Measurements from ENCODE around the gene TESMIN. TPM values are rescaled to one million over a fixed set of nuclear protein-coding genes. Genes with fewer than 3 reads are reported as not detected.

TESMIN gene
- total RNA-seq = 10 to 100 TPM in 1 of 4 donors, 1 to 10 TPM in 2, not detected in 1; 1.2 to 57.4 (median 1.6) TPM

- Histone ChIP-seq H3K27ac (peak within 1 kb of the TSS in 1 of 2 donors; percentile 37), H3K4me3 (peak within 1 kb of the TSS; percentile 7 to 42)
Measured at GRCh38 chr11:68751331-68751856, at the start of gene TESMIN. TSS of gene TESMIN (minus strand) at chr11:68751520. CDS start at chr11:68750660, 860 bp downstream.

GRCh38 chr11:68798221-68798813 lies 47.0 kb upstream of the TESMIN start:
- intact Hi-C loops (cut with DNase I; ENCODE audit: low total_unique reads) = no loop called here
- DNase-seq = no peak
- no peaks in the 10 kb centered on the region for H3K9me3 ChIP-seq
- peak in 3 of 4 experiments; percentile 25 to 40 (median 26) for TF ChIP-seq CTCF (IDR thresholded peaks at IDR 0.05)
- TF ChIP-seq POLR2A (IDR thresholded peaks at IDR 0.05) = no peak
- no peak overlapping the region for H3K27ac ChIP-seq
- H3K27me3 ChIP-seq = no peaks in the 10 kb centered on the region
- no peaks in the 10 kb centered on the region for H3K4me1 ChIP-seq
- H3K4me3 ChIP-seq = no peak overlapping the region
- H3K36me3 ChIP-seq = no peaks in the 10 kb centered on the region

More at GRCh38 chr11:68751331-68751856, at the start of gene TESMIN:
- DNase-seq = peak; percentile 77 to 78
- Histone ChIP-seq H3K4me1 (no peaks in the 10 kb centered on the region), H3K36me3 (no peaks in the 10 kb centered on the region), H3K9me3 (no peaks in the 10 kb centered on the region), H3K27me3 (no peaks in the 10 kb centered on the region)
- intact Hi-C loops (cut with DNase I; ENCODE audit: low total_unique reads) = no loop called here
- no peak for TF ChIP-seq CTCF (IDR thresholded peaks at IDR 0.05)
- TF ChIP-seq POLR2A (IDR thresholded peaks at IDR 0.05) = no peak

GRCh38 chr11:68796801-68797200 lies 45.5 kb upstream of the TESMIN start:
- Histone ChIP-seq H3K27me3 (no peaks in the 10 kb centered on the region), H3K36me3 (no peaks in the 10 kb centered on the region), H3K4me3 (no peak overlapping the region), H3K4me1 (no peaks in the 10 kb centered on the region), H3K9me3 (no peaks in the 10 kb centered on the region), H3K27ac (no peak overlapping the region)
- TF ChIP-seq CTCF (IDR thresholded peaks at IDR 0.05) (no peak), POLR2A (IDR thresholded peaks at IDR 0.05) (no peak)
- intact Hi-C loops (cut with DNase I; ENCODE audit: low total_unique reads) = no loop called here
- no peak for DNase-seq

GRCh38 chr11:68792400-68792966 lies 41.2 kb upstream of the TESMIN start:
- Histone ChIP-seq H3K27ac (no peak overlapping the region), H3K4me3 (no peak overlapping the region), H3K27me3 (no peaks in the 10 kb centered on the region), H3K9me3 (no peaks in the 10 kb centered on the region), H3K4me1 (no peaks in the 10 kb centered on the region), H3K36me3 (no peaks in the 10 kb centered on the region)
- TF ChIP-seq POLR2A (IDR thresholded peaks at IDR 0.05) = no peak
- no peak for TF ChIP-seq CTCF (IDR thresholded peaks at IDR 0.05)
- no peak for DNase-seq
- intact Hi-C loops (cut with DNase I; ENCODE audit: low total_unique reads) = no loop called here

GRCh38 chr11:68784653-68785052 lies 33.3 kb upstream of the TESMIN start:
- Histone ChIP-seq H3K27ac (no peak overlapping the region), H3K4me3 (no peak overlapping the region), H3K9me3 (no peaks in the 10 kb centered on the region), H3K27me3 (no peaks in the 10 kb centered on the region), H3K36me3 (no peaks in the 10 kb centered on the region), H3K4me1 (no peaks in the 10 kb centered on the region)
- TF ChIP-seq POLR2A (IDR thresholded peaks at IDR 0.05) (no peak), CTCF (IDR thresholded peaks at IDR 0.05) (no peak)
- no peak for DNase-seq
- intact Hi-C loops (cut with DNase I; ENCODE audit: low total_unique reads) = no loop called here
